C4-2B (cell line): Measurements from ENCODE around the gene STAT4.

ENCODE experiments used
- H3K27ac ChIP-seq: fragments of 450-650 bp; 2 replicates; pipeline ENCODE4 v1.5.1; 2017
- CTCF ChIP-seq: fragments of 450-650 bp; conservative IDR thresholded peaks from 2 replicates; pipeline ENCODE4 v1.5.1; 2017; ENCODE audit warnings: mild to moderate bottlenecking
- ZFX ChIP-seq: fragments of 450-650 bp; IDR thresholded peaks from 2 replicates; pipeline ENCODE4 v1.6.1; 2017

Gene STAT4

GRCh38 chr2:191086706-191087105 is 64.1 kb downstream of the STAT4 start:
- H3K27ac ChIP-seq, result no peak overlapping the region
- TF ChIP-seq CTCF, result no peak
- no peak for TF ChIP-seq ZFX

GRCh38 chr2:191083540-191083939 is 67.3 kb downstream of the STAT4 start:
- no peak overlapping the region for H3K27ac ChIP-seq
- TF ChIP-seq CTCF (no peak), ZFX (no peak)

- TF ChIP-seq ZFX (no peak), CTCF (no peak)
Measured at GRCh38 chr2:191082321-191082720, 68.5 kb downstream of the STAT4 start.

GRCh38 chr2:191081411-191082155 is 69.2 kb downstream of the STAT4 start:
- TF ChIP-seq ZFX (no peak), CTCF (no peak)
- no peak overlapping the region for H3K27ac ChIP-seq

More at GRCh38 chr2:191082321-191082720, 68.5 kb downstream of the STAT4 start:
- no peak overlapping the region for H3K27ac ChIP-seq

GRCh38 chr2:191078165-191078867 is 72.5 kb downstream of the STAT4 start:
- no peak overlapping the region for H3K27ac ChIP-seq
- no peak for TF ChIP-seq CTCF
- TF ChIP-seq ZFX, result no peak

GRCh38 chr2:191070276-191070675 is 80.5 kb downstream of the STAT4 start:
- H3K27ac ChIP-seq, result no peak overlapping the region
- TF ChIP-seq CTCF (no peak), ZFX (no peak)

GRCh38 chr2:191069606-191070005 is 81.2 kb downstream of the STAT4 start:
- TF ChIP-seq CTCF (no peak), ZFX (no peak)
- H3K27ac ChIP-seq, result no peak overlapping the region
